H9 (cell line): ENCODE data around the gene DAD1. TPM values are rescaled to one million over a fixed set of nuclear protein-coding genes. Genes with fewer than 3 reads are reported as not detected.
"Not testable (repeated sequence)": the region's sequence is repeated elsewhere in the genome, so short reads cannot be mapped to it uniquely, and the experiment has no call there.

Experiments used
- DNase-seq: peaks from one replicate; pipeline ENCODE4 v3.0.0-alpha.2; 2017
- H2AFZ ChIP-seq: one replicate; pipeline ENCODE4 v1.6.1; 2013; ENCODE audit warnings: mild to moderate bottlenecking, low read length, control low read depth, moderate library complexity
- H2AK5ac ChIP-seq: 2 replicates; pipeline ENCODE4 v1.6.1; 2013; ENCODE audit warnings: low read length, control low read depth, mixed read lengths; ENCODE audit not compliant: insufficient read length
- H2BK120ac ChIP-seq: one replicate; pipeline ENCODE4 v1.6.1; 2013; ENCODE audit warnings: low read depth, mild to moderate bottlenecking, low read length, control low read depth, inconsistent platforms; ENCODE audit not compliant: poor library complexity, severe bottlenecking
- H2BK12ac ChIP-seq: 2 replicates; pipeline ENCODE4 v1.6.1; 2013; ENCODE audit warnings: low read length, control low read depth, mixed read lengths, low read depth; ENCODE audit not compliant: insufficient read length
- H2BK15ac ChIP-seq: 2 replicates; pipeline ENCODE4 v1.6.1; 2013; ENCODE audit warnings: low read depth, low read length, control low read depth
- H2BK20ac ChIP-seq: one replicate; pipeline ENCODE4 v1.6.1; 2013; ENCODE audit warnings: low read depth, mild to moderate bottlenecking, low read length, control low read depth, inconsistent platforms; ENCODE audit not compliant: poor library complexity, severe bottlenecking
- H2BK5ac ChIP-seq: 2 replicates; pipeline ENCODE4 v1.6.1; 2013; ENCODE audit warnings: low read length, control low read depth, mixed read lengths; ENCODE audit not compliant: insufficient read length
- H3K14ac ChIP-seq: 2 replicates; pipeline ENCODE4 v1.6.1; 2013; ENCODE audit warnings: low read length, control low read depth; ENCODE audit not compliant: insufficient read depth
- H3K18ac ChIP-seq: 2 replicates; pipeline ENCODE4 v1.6.1; 2013; ENCODE audit warnings: low read depth, mild to moderate bottlenecking, mixed read lengths, low read length, control low read depth; ENCODE audit not compliant: insufficient read length
- H3K23ac ChIP-seq: 2 replicates; pipeline ENCODE4 v1.6.1; 2013; ENCODE audit warnings: low read length, control low read depth, mixed read lengths, low read depth; ENCODE audit not compliant: insufficient read length
- H3K23me2 ChIP-seq: 2 replicates; pipeline ENCODE4 v1.6.1; 2013; ENCODE audit warnings: low read depth, mild to moderate bottlenecking, mixed read lengths, low read length, control low read depth; ENCODE audit not compliant: insufficient read length, poor library complexity, severe bottlenecking
- H3K27ac ChIP-seq: 2 replicates; pipeline ENCODE4 v1.5.1; 2013; ENCODE audit warnings: low read length, control low read depth, mixed read lengths, low read depth; ENCODE audit not compliant: insufficient read length
- H3K27me3 ChIP-seq: 2 replicates; pipeline ENCODE4 v1.6.1; 2013; ENCODE audit warnings: low read length, control low read depth, inconsistent platforms; ENCODE audit not compliant: insufficient read depth
- H3K4ac ChIP-seq: 2 replicates; pipeline ENCODE4 v1.6.1; 2013; ENCODE audit warnings: low read depth, mild to moderate bottlenecking, control low read depth, inconsistent platforms, low read length, moderate library complexity
- H3K4me1 ChIP-seq: 2 replicates; pipeline ENCODE4 v1.6.1; 2013; ENCODE audit warnings: low read length, control low read depth, inconsistent platforms; ENCODE audit not compliant: insufficient read depth
- H3K4me2 ChIP-seq: 2 replicates; pipeline ENCODE4 v1.6.1; 2013; ENCODE audit warnings: low read length, control low read depth, mixed read lengths; ENCODE audit not compliant: insufficient read length, insufficient read depth
- H3K56ac ChIP-seq: 2 replicates; pipeline ENCODE4 v1.6.1; 2013; ENCODE audit warnings: low read depth, mild to moderate bottlenecking, mixed read lengths, low read length, control low read depth; ENCODE audit not compliant: insufficient read length
- H3K79me1 ChIP-seq: 2 replicates; pipeline ENCODE4 v1.6.1; 2013; ENCODE audit warnings: low read depth, mild to moderate bottlenecking, moderate library complexity, low read length, control low read depth, inconsistent platforms; ENCODE audit not compliant: insufficient read depth, poor library complexity, severe bottlenecking
- H3K79me2 ChIP-seq: 2 replicates; pipeline ENCODE4 v1.6.1; 2013; ENCODE audit warnings: low read length, control low read depth, inconsistent platforms; ENCODE audit not compliant: insufficient read depth
- H3K9ac ChIP-seq: 2 replicates; pipeline ENCODE4 v1.6.1; 2013; ENCODE audit warnings: low read length, control low read depth, mixed read lengths; ENCODE audit not compliant: insufficient read length; ENCODE audit errors: extremely low read depth
- H3K9me3 ChIP-seq: one replicate; pipeline ENCODE4 v1.6.1; 2013; ENCODE audit warnings: low read depth, low read length, inconsistent platforms; ENCODE audit not compliant: control insufficient read depth
- H3T11ph ChIP-seq: one replicate; pipeline ENCODE4 v1.6.1; 2013; ENCODE audit warnings: mild to moderate bottlenecking, low read length, control low read depth, inconsistent platforms
- H4K20me1 ChIP-seq: one replicate; pipeline ENCODE4 v1.6.1; 2013; ENCODE audit not compliant: control insufficient read depth, insufficient read length, insufficient read depth
- H4K5ac ChIP-seq: 2 replicates; pipeline ENCODE4 v1.6.1; 2013; ENCODE audit warnings: low read depth, mild to moderate bottlenecking, mixed read lengths, low read length, control low read depth; ENCODE audit not compliant: insufficient read length
- H4K8ac ChIP-seq: replicated peaks from 2 replicates; pipeline ENCODE4 v1.6.1; 2013; ENCODE audit warnings: low read length, control low read depth, mixed read lengths, low read depth; ENCODE audit not compliant: insufficient read length
- H4K91ac ChIP-seq: 2 replicates; pipeline ENCODE4 v1.6.1; 2013; ENCODE audit warnings: low read depth, mild to moderate bottlenecking, moderate library complexity, mixed read lengths, low read length, control low read depth; ENCODE audit not compliant: insufficient read length
- H3K27ac Mint-ChIP-seq, 3 experiments: 2 replicates in 2 of 3; 3 replicates in 1 of 3; pipeline ENCODE4 v1.8.0; 2020 to 2021; ENCODE audit warnings: mixed read lengths in 3 of 3, mild to moderate bottlenecking in 1 of 3, moderate library complexity in 1 of 3
- H3K27me3 Mint-ChIP-seq: 2 replicates; pipeline ENCODE4 v1.8.0; 2021; ENCODE audit warnings: low read depth, mild to moderate bottlenecking, moderate library complexity, mixed read lengths
- H3K36me3 Mint-ChIP-seq, 3 experiments: 2 replicates in 2 of 3; 3 replicates in 1 of 3; pipeline ENCODE4 v1.8.0; 2020 to 2021; ENCODE audit warnings: low read depth in 3 of 3, mixed read lengths in 3 of 3; ENCODE audit not compliant: insufficient read depth in 1 of 3
- H3K4me1 Mint-ChIP-seq, 2 experiments: 2 replicates each; pipeline ENCODE4 v1.8.0; 2020; ENCODE audit warnings: mixed read lengths in 2 of 2
- H3K4me3 Mint-ChIP-seq, 2 experiments: 2 replicates in 1 of 2; 3 replicates in 1 of 2; pipeline ENCODE4 v1.8.0; 2020 to 2021; ENCODE audit warnings: mild to moderate bottlenecking in 2 of 2, mixed read lengths in 2 of 2, moderate library complexity in 1 of 2
- H3K9me3 Mint-ChIP-seq, 2 experiments: 2 replicates in 1 of 2; 3 replicates in 1 of 2; pipeline ENCODE4 v1.8.0; 2020; ENCODE audit warnings: mild to moderate bottlenecking in 2 of 2, mixed read lengths in 2 of 2, moderate library complexity in 1 of 2
- CTCF ChIP-seq: fragments of 200-600 bp; sonication (generic); conservative IDR thresholded peaks from 3 replicates; pipeline ENCODE4 v1.8.0; 2021; ENCODE audit warnings: antibody characterized with exemption, mild to moderate bottlenecking
- WGBS: extraction: QIAGEN DNeasy Blood & Tissue Kit; methylation state at CpG from one replicate; pipeline ENCODE4 v1.1.7; 2013; ENCODE audit warnings: missing lambda C conversion rate, low lambda C conversion rate, mixed read lengths; ENCODE audit not compliant: insufficient read length; ENCODE audit errors: extremely low coverage; 5-methylcytosine and 5-hydroxymethylcytosine counted together
- total RNA-seq: library from RNA; stranded (reverse); gene quantifications from 2 replicates; pipeline ENCODE4 v1.2.1, GENCODE V29; 2021

Gene DAD1
- total RNA-seq, 1 experiment from 2014 or later = 127 TPM

- no peak overlapping the region for H4K8ac ChIP-seq
- no peak overlapping the region for H4K91ac ChIP-seq
- no peak for TF ChIP-seq CTCF
- no peak overlapping the region for H3K18ac ChIP-seq
- no peak overlapping the region for H3K27ac ChIP-seq
- no peak overlapping the region for H3K56ac ChIP-seq
- H2BK15ac ChIP-seq = no peak overlapping the region
- Mint-ChIP-seq H3K36me3 (peaks cover 4 to 8% (median 5%) of the 10 kb centered on the region in 3 experiments), H3K9me3 (peaks cover 11 to 12% of the 10 kb centered on the region in 2 experiments), H3K27ac (no peak overlapping the region), H3K4me1 (peaks cover 9 to 11% of the 10 kb centered on the region in 2 experiments), H3K27me3 (peaks cover 3% of the 10 kb centered on the region), H3K4me3 (no peak overlapping the region)
- no peaks in the 10 kb centered on the region for H3K79me1 ChIP-seq
- H2BK20ac ChIP-seq = no peak overlapping the region
- H3K9me3 ChIP-seq = no peaks in the 10 kb centered on the region
- H3T11ph ChIP-seq = no peak overlapping the region
- no peak overlapping the region for H2BK12ac ChIP-seq
- no peaks in the 10 kb centered on the region for H3K79me2 ChIP-seq
- no peaks in the 10 kb centered on the region for H3K23me2 ChIP-seq
- H3K9ac ChIP-seq = no peak overlapping the region
- no peak overlapping the region for H2AK5ac ChIP-seq
- no peak overlapping the region for H4K5ac ChIP-seq
- no peaks in the 10 kb centered on the region for H3K27me3 ChIP-seq
- no peak overlapping the region for H3K4ac ChIP-seq
- WGBS = no CpG with 5 or more reads among the region's 2 CpGs
- no peaks in the 10 kb centered on the region for H4K20me1 ChIP-seq
- no peak overlapping the region for H3K14ac ChIP-seq
- no peak overlapping the region for H3K23ac ChIP-seq
- H2BK5ac ChIP-seq = no peak overlapping the region
- H3K4me1 ChIP-seq = no peaks in the 10 kb centered on the region; the same call in 1 of the 2 replicates
- DNase-seq = no peak
- no peak overlapping the region for H2AFZ ChIP-seq
- no peak overlapping the region for H2BK120ac ChIP-seq
- H3K4me2 ChIP-seq = no peak overlapping the region
Measured at GRCh38 chr14:22622255-22622654, 33.2 kb upstream of the DAD1 start.

- H4K91ac ChIP-seq, H3K27ac ChIP-seq, H3K79me1 ChIP-seq, H3T11ph ChIP-seq, H2BK20ac ChIP-seq, H4K8ac ChIP-seq, H2BK120ac ChIP-seq, H3K9me3 ChIP-seq, H2BK5ac ChIP-seq, H3K27me3 Mint-ChIP-seq, H2BK12ac ChIP-seq, H2BK15ac ChIP-seq, H4K5ac ChIP-seq, H4K20me1 ChIP-seq, H3K23ac ChIP-seq, DNase-seq, H3K56ac ChIP-seq, H3K4ac ChIP-seq, H3K9me3 Mint-ChIP-seq, H3K27me3 ChIP-seq, H3K4me2 ChIP-seq, H2AK5ac ChIP-seq, H3K4me1 ChIP-seq, H3K9ac ChIP-seq, H3K18ac ChIP-seq, H3K23me2 ChIP-seq, H3K79me2 ChIP-seq, H3K4me3 Mint-ChIP-seq, H2AFZ ChIP-seq, H3K14ac ChIP-seq, H3K27ac Mint-ChIP-seq: not testable (repeated sequence)
- Mint-ChIP-seq H3K36me3 (peaks cover 5 to 16% (median 12%) of the 10 kb centered on the region in 3 experiments), H3K4me1 (peaks cover 13 to 15% of the 10 kb centered on the region in 2 experiments)
- no CpG with 5 or more reads among the region's 2 CpGs for WGBS
Measured at GRCh38 chr14:22615765-22616164, 26.7 kb upstream of the DAD1 start.
